Peyer's patch (tissue), 4 donors: ENCODE data around the gene GALNT13.

Experiments used
- POLR2A ChIP-seq, 2 donors: fragments of 450-650 bp; IDR thresholded peaks; one replicate each; pipeline ENCODE4 v1.5.1; 2017; ENCODE audit warnings: antibody characterized with exemption in 2 of 2, mild to moderate bottlenecking in 2 of 2, moderate library complexity in 2 of 2
- TF ChIP-seq, protein P1 (sequence below), 6 experiments: fragments of 450-650 bp in 4 of 6; fragments of 200-600 bp in 2 of 6; sonication (generic) in 1 of 6; IDR thresholded peaks; one replicate each; pipeline ENCODE4 v1.5.1; 2017 to 2019; ENCODE audit warnings: antibody characterized with exemption in 6 of 6, mild to moderate bottlenecking in 3 of 6, moderate library complexity in 1 of 6

DNA sequence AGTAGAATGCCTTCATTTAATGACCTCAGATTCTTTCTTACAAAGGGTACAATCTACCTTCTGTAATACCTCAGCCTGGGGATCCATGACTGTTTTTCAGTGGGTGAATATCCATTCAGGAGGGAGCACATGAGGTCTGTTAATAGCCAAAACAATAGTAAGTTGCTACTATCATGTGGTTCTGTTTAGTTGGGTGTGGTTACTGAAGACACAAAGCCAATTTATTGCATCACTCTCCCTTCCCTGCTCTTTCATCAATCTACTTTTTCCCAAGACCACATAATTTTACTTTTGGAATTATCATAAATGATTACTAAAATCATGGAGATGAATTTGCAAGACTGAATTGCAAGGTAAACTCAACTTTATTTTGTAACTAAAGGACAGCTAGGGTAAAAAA lies 254.2 kb downstream of the GALNT13 start:
- TF ChIP-seq, protein P1, sequence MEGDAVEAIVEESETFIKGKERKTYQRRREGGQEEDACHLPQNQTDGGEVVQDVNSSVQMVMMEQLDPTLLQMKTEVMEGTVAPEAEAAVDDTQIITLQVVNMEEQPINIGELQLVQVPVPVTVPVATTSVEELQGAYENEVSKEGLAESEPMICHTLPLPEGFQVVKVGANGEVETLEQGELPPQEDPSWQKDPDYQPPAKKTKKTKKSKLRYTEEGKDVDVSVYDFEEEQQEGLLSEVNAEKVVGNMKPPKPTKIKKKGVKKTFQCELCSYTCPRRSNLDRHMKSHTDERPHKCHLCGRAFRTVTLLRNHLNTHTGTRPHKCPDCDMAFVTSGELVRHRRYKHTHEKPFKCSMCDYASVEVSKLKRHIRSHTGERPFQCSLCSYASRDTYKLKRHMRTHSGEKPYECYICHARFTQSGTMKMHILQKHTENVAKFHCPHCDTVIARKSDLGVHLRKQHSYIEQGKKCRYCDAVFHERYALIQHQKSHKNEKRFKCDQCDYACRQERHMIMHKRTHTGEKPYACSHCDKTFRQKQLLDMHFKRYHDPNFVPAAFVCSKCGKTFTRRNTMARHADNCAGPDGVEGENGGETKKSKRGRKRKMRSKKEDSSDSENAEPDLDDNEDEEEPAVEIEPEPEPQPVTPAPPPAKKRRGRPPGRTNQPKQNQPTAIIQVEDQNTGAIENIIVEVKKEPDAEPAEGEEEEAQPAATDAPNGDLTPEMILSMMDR (IDR thresholded peaks at IDR 0.05): no peak
- TF ChIP-seq POLR2A (IDR thresholded peaks at IDR 0.05): no peak
